Stimulated activated CD8-positive, alpha-beta memory T cell treated with anti-CD3 and anti-CD28 coated beads, Interleukin-7, amount 100 ng/mL, for 24 hours (primary cell): ENCODE data around the gene MRPS34.
A peak's percentile ranks its signal among the peaks of the same experiment; 100 is the strongest.

Experiments
- DNase-seq: peaks from one replicate; pipeline ENCODE4 v3.0.0-alpha.2; 2020; ENCODE audit warnings: low read depth

The MRPS34 gene

DNA sequence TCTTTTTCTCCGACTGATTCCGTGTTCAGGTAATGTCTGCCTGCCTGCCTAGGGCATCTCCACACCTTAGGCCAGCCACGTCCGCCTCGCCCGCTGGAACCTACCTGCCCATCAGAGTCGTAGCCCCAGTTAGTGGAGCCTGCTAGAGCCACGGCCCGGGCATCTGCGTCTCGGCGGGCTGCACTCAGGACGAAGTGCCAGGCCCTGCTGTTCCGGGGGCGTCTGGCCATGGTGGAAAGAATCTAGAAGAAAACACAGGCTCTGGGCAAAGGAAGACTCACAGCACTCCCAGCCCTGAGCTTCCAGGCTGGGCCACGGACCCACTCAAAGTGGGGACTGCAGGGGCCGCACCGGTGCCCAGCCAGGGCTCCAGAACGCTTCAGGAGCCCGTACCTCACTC is 8.3 kb upstream of the MRPS34 start:
- DNase-seq = no peak

DNA sequence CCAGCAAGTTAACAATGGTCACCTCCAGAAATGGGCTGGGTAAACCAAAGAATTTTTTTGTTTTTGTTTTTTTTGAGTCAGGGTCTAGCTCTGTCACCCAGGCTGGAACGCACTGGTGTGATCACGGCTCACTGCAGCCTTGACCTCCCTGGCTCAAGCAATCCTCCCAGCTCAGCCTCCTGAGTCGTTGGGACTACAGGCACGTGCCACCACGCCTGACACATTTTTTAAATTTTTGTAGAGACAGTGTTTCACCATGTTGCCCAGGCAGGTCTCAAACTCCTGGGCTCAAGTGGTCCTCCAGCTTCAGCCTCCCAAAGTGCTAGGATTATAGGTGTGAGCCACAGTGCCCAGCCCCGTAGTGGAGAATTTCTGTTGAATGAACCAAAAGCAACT is 7.7 kb upstream of the MRPS34 start:
- DNase-seq = no peak

DNA sequence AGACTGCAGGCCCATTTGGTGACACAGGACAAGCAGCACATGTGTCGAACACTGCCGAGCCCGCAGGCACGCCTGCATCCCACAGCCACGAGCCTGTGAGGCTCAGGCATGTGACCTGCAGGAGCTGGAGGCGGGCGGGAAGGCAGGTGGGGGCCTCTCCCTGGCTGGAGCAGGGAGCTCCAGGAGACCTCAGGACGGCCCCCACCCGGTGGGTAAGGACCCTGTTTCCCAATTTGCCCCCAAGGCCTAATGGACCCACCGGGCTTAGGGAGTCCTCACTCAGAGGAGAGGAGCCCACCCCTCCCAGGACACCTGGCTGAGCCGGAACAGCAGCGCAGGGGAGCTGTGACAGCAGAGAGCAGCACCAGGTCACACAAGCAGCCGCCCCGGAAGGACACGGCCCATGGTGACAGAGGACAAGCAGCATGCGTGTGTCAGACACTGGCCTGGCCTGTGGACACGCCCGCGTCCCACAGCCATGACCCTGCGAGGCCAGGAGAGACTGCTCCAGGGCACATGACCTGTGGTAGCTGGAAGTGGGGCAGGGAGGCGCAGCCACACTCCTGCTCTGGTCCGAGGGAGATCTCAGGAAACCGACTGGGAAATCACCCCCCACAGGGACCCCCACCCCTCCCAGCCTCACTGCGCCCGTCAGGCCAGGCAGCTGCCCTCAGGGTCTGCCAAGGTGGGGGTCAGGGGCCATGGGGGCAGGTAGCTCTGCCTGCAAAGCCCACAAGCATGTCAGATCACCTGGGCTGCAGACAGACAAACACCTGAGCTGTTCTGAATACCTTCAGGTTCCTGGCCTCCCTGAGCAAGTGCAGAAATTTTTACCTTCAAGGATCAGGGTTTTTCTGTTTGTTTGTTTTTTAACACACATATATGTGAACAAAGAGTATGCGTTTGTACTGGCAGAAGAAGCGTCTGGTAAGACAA is 7.1 kb upstream of the MRPS34 start:
- no peak for DNase-seq

DNA sequence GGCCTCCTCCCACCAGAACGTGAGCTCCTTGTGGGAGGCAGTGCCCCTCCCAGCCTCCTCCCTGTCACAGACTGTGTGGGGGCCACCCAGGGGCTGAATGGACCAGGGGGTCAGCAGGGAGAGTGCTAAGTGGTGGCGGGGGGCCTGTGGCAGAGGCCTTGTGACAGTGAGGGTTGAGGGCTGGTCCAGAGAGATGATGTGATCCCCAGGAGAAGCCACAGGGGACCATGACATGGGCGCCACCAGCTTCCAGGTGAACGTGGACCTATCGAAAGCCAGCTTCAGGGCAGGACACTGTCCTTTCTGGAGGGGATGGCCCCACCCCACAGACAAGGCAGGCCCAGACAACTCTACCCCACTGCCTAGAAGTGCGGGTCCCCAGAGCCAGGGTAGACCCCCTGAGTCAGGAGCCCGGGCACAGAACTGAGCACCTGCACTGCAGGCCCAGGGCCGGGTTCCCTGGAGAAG is 6.3 kb upstream of the MRPS34 start:
- no peak for DNase-seq

DNA sequence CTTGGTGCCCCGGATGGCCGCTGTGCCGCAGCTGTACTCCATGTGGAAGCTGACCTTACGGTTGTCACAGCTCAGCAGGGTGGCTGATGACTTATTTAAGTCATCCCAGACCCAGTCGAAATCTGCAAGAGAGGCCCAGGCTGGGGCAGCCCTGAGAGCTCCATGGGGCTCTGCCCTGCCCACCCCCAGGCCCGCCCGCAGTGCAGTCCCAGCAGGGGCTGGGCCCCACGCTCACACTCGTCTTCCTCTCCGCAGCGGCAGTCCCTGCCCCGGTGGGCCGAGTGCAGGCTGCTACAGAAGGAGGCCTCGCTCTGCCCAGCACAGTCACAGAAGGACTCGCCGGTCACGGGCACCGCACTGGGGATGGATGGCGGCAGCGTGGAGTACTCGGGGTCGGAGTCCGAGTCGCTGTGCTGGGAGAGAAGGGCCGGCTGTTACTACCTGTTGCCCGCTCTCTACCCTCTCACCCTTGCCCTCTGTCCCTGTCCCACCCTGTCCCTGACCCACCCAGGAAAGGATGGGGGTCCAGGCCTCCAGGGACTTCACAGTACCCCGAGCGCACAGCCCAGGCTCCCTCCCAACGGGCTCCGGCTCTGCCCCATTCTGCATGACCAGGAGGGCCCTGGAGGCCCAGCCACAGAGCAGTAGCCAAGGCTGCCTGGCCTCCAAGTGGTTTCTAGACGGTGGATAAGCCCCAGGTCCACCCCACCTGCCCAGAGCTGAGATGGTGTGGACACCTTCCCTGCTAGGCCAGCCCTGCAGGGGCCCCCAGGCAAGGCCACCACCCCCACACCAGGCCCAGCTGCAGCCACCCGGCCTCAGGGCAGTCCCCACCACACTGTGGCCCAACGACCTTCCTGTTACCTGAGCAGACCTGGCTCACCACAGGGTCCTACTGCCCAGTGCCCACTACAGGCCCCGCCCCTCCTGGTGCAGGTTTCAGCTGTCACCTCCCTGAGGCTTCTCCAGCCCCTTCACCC is 5.6 kb upstream of the MRPS34 start:
- no peak for DNase-seq

DNA sequence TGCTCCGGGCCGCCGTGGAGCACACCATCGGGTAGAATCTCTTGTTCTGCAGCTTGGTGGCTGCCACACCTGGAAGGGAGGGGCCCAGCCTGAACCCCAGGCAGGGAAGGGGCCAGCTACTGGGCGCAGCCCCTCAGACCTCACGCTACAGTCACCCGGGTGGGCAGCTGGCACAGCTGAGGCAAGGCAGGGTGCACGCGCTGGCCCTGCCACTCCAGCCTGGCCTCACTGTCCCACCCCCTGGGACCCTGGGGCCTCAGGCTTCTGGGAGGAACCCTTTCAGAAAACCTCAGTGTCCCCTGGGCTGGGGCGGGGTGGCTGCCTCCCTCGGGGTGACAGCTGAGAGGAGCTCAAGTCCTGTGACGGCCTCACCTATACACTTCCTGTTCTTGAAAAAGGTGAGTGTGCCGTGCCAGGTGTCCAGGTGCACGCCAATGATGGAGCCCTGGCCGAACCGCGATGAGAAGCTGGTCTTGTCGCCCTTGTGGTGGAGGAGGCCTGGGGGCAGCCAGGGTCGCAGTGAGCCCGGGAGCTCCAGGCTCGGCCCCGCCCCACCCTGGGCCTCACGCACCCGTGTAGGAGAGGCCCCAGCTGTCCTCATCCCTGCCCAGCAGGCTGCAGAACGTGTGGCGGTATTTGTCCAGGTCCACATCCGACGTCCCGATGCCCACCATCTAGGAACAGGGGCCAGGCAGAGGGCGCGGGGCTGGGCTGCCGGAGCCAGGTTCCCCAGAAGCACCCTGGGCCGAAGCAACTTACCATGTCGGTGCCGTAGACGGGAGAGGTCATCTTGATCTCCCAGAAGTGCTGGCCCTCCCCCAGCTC is 4.7 kb upstream of the MRPS34 start:
- DNase-seq = no peak

DNA sequence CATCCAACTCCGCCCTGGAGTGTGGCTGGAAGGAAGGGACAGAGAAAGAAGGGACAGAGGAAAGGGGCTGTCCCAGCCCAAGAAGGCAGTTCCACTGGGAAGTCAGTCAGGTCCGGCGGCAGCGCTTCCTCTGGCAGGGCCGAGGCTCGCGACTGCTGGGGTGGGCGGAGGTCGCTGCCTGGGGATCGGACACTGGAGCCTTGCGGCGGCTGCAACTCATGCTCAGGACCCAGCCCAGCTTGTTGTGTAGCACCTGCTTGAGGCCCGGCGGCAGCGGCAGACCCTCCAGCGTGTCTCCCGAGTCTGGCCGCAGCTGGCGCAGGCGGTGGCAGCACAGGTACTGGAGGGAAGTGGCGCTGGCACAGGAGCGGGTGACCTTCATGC is 4.0 kb upstream of the MRPS34 start:
- no peak for DNase-seq

DNA sequence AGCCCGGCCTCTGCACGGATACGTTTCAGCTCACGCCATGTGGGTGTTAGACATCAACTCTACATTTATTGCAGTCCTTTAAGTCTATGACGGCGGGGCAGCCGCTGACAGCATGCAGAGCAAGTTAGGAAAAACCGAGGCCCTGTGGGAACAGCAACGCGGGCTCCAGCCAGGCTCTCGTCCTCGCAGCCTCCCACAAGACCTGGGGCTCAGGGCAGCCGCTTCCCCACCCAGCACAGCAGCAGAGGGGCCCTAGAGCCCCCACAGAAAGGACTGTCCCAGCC is 3.7 kb upstream of the MRPS34 start:
- DNase-seq = no peak

DNA sequence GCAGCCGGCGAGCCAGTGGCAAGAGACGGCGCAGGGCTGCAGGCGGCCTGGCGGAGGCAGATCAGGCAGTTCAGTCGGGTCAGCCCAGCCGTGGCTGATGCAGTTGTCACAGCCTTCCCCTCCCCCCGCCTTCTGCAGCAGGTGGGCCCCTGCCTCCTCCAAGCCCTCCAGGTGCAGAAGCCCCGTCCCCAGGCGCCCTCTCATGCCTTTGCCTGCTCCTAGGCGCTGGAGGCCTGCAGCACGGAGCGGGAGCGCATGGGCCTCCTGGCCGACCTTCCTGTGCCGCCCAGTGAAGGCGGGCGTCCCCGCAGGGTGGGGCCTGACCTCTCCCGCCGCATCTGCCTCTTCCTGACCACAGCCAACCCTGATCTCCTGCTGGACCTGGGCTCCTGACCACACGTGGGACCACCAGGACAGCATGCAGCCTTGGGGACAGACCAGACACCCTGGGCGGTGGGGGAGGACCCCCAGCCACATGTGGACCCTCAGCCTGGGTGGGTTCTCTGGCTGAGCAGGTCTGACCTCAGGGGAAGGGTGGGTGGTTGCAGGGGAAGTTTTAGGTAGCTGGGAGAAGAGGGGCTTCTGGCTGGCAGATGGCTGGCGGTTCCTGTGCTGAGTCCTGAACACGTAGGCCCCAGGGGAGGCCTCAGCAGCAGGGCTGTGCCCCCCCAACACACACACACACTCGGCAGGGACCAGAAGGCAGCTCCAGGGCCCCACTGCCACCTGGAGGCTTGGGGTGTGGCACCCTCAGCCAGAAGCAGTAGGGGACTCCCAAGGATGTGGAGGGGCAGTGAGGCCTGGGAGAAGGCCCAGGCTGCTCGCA is 3.1 kb upstream of the MRPS34 start:
- no peak for DNase-seq

DNA sequence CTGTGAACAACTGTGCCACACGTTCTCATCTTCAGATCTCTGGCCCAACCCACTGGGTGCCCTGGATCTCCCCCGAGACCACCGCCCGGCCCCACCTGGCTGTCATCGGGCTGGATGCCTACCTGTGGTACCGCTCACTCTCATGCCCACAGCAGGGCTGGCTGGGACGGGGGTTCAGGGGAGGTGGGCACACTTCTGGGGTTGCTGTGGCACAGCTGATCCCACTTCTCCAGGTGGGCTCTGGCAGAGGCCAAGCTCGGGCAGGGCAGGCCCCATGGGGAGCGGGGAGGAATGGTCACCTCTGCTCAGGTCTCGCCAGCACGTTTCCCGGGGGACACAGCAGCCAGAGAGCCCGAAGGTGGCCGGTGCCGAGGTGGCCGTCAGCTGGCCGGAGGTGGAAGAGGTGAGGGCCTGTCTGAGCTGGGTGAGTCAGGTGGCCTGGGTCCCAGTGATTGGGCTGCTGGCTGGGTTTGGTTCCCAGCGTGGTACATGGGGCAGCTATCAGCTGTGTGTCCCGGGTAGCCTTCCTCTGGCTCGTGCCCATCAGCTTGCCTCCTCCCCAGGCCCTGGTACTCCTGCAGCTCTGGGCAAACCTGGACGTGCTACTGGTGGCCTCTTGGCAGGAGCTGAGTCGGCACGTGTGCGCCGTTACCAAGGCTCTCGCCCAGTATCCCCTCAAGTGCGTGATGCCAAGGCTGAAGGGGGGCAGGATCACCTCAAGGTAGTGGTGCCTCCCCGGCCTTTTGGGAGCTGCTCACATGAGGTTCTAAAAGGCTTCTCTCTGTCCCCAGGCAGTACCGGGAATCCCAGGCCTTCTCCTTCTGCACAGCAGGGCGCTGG is 2.3 kb upstream of the MRPS34 start:
- no peak for DNase-seq

DNA sequence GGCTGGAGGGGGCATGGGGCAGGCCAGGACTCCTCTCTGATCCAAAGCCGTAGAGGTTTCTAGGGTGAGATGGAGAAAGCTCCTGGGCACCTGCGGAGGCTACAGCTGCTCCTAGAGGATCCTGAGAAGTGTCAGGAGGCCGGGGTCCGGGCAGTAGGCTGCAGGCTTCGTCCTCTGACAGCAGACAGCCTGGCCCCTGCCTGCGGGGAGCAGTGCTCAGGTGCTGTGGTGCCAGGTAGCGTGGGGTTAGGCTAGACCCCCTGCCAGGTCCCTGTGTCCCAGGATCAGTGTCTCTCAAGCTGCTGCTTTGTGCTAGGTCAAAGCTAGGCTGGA is 1.5 kb upstream of the MRPS34 start:
- DNase-seq = no peak

DNA sequence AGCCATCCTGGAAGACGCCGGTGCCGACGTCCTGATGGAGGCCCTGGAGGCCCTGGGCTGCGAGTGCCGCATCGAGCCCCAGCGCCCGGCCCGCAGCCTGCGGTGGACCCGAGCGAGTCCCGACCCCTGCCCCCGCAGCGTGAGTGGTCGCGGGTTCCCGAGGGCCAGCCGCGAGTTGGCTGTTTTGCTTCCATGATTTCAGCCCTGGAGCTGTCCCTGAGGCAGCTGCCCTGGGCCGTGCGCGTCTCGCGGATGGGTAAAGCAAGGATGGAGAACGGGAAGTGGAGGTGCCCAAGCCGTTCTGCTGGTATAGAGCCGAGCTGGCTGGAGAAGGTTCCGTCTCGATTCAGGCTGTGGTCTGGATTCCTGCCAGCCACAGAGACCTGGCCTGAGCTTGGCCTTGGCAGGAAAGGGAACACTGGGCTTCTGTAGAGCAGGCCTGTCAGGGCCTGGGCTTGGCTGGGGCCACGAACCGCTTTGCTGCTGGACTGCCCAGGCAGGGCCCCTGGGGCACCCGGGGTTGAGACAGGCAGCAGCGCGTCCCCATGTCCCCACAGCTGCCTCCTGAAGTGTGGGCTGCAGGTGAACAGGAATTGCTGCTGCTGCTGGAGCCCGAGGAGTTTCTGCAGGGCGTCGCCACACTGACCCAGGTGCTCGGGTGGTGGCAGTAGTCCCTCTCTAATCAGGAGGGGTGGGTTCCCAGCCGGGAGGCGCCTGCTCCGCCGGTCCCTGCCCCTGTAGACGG is 941 bp upstream of the MRPS34 start:
- DNase-seq = no peak

DNA sequence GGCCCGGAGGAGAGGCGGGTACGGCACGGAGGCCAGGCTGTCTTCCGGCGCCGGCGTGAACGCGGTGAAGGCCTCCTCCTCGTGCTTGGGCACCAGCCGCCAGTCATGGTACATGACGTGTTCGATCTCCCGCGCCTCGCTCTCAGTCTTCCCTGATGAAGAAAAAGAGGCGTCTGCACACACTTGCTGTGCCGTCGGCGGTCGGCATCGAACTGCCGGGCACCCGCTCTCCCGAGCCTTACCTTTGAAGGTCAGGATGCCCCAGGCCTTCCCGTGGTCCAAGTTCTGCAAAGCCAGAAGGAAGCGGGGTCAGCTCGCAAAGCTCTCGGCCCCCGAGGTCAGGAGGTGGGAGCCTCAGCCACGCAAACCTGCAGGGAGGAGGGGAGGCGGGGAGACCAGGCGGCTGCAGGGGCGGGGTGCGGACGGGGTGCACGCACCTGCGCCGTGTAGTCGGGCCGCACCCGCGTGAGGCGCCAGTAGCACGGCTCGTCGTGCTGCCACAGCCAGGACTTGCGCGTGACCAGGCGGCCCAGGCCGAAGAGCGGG is 499 bp downstream of the MRPS34 start, which contains the start of gene EME2:
TSS of gene EME2 (plus strand) at position 449 of the 546 bp plus-strand sequence. CDS start 418 bp downstream, outside the sequence.
- DNase-seq = no peak

DNA sequence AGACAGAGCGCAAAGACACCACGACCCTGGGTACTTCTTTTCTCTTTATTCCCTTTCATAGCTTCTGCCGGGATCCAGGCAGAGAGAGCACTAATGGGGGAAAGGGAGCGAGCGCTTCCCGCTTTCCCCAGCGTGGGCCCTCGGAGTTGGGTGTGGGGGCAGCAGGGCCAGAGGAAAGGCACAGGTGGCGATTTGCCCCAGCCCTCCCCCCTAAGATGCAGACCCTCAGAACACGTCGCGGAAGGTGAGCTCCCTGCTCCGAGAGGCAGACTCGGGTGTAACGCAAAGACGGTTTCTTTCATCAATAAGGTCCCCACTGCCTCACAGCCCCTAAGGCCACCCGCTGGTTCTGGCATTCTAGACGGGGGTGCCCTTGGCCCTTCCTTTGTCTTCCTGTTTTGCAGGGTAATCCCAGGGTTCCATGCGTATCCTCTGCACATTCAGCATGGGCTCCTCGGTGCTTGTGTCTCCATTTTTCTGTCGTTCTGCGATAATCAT is 1.0 kb downstream of the MRPS34 start:
- no peak for DNase-seq

DNA sequence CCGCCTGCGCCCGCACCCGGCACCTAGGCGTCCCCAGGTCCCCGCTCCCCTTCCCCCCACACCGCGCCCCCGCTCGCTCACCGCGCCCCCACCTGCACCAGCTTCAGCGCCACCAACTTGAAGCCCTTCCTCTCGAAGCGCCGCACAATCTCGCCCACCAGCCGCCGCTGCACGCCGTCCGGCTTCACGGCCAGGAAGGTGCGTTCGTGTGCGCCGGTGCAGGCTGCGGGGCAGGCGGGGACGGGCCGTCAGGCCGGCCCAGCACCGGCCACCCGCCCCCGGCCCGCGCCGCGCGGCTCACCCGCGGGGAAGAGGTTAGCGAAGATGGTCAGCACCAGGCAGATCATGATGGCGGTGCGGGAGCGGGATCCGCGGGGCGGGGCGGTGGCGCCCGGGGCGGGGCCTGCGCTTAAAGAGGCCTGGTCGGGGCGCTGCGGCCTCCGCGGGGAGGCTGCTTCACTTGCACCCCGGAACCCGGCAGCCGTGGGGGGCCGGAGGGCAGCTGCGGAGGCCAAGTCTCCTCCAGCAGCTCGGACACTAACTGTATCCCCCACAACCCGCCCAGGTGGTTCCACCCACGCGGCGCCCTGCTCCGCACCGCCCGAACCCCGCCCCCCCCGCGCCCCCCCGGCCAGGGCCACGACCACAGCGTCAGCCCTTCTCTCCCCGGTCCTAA is 1.6 kb downstream of the MRPS34 start, which contains the start of gene NME3:
TSS of gene NME3 (minus strand) at position 356 of the 676 bp plus-strand sequence. CDS start at position 347, 9 bp downstream.
- DNase-seq = peak; percentile 61

DNA sequence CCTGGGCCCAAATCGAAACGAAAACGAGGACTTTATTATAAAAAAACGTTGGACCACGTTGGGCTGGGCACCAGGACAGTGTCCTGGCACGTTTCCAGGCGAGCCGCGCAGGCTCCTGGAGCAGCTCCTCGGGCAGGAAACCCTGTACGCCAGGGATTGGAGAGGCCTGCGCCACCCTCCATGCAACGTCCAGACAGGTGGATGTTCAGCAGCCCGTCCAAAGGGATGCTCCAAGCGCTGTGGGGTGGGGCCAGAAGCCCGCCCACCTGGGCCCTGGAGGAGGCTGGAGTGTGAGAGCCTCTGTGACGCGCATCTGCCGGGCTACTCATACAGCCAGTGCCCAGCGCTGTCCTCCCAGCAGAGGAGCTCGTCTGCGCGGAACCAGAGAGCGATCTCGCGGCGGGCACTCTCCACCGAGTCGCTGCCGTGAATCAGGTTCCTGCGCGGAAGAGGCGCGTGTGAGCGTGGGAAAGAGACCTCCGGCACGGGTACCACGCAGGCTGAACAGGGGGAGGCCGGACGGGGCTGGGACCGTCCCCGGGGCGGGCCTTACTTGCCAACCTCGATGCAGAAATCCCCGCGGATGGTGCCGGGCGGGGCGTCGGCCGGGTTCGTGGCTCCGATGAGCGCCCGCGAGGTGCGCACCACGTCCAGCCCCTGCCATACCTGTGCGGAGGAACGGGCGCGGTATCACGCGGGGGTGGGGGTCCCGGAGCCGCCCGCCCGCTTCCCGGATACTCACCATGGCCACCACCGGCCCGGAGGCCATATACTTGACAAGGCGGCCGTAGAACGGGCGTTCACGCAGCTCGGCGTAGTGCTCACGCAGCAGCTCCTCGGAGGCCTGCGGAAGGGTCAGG is 2.4 kb downstream of the MRPS34 start:
- no peak for DNase-seq
